Peyer's patch (tissue), 4 donors: ENCODE measurements around the gene CAPN3.

Experiments used
- POLR2A ChIP-seq, 2 donors: fragments of 450-650 bp; IDR thresholded peaks; one replicate each; pipeline ENCODE4 v1.5.1; 2017; ENCODE audit warnings: antibody characterized with exemption in 2 of 2, mild to moderate bottlenecking in 2 of 2, moderate library complexity in 2 of 2
- TF ChIP-seq, protein P1 (sequence below), 6 experiments: fragments of 450-650 bp in 4 of 6; fragments of 200-600 bp in 2 of 6; sonication (generic) in 1 of 6; IDR thresholded peaks; one replicate each; pipeline ENCODE4 v1.5.1; 2017 to 2019; ENCODE audit warnings: antibody characterized with exemption in 6 of 6, mild to moderate bottlenecking in 3 of 6, moderate library complexity in 1 of 6

DNA sequence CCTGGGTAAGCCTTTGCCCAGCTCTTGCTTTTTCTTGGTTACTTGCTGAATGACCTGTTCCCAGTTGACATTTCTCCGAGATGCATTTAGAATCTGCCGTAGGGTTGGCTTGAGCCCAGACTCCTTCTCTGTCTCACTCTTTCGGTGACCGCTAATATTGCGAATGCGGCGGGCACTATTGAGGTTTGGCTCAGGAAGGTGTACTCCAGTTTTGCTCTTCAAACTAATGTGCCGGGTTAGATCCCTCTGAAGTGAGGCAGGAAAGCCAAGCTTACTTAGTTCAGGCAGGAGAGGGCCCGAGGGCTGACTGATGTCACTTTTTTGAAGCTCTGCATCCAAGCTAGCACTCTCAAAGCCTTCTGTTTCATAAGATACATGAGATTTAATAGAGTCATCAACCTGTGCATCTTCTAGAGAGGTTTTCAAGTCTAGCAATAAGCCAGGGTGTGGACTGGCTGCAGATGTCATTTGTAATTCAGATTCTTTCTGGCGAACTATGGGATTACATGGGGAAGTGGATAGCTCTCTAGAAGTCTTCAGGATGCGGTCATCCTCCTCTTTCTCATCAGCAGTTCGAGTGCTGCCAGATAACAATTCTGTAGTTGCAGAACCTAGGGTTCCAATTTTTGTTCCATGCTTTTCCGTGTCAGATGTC is 90.6 kb downstream of the CAPN3 start:
- TF ChIP-seq, protein P1, sequence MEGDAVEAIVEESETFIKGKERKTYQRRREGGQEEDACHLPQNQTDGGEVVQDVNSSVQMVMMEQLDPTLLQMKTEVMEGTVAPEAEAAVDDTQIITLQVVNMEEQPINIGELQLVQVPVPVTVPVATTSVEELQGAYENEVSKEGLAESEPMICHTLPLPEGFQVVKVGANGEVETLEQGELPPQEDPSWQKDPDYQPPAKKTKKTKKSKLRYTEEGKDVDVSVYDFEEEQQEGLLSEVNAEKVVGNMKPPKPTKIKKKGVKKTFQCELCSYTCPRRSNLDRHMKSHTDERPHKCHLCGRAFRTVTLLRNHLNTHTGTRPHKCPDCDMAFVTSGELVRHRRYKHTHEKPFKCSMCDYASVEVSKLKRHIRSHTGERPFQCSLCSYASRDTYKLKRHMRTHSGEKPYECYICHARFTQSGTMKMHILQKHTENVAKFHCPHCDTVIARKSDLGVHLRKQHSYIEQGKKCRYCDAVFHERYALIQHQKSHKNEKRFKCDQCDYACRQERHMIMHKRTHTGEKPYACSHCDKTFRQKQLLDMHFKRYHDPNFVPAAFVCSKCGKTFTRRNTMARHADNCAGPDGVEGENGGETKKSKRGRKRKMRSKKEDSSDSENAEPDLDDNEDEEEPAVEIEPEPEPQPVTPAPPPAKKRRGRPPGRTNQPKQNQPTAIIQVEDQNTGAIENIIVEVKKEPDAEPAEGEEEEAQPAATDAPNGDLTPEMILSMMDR (IDR thresholded peaks at IDR 0.05): no peak
- TF ChIP-seq POLR2A (IDR thresholded peaks at IDR 0.05): no peak
